ENCODE results near the gene CHST7.

DNA sequence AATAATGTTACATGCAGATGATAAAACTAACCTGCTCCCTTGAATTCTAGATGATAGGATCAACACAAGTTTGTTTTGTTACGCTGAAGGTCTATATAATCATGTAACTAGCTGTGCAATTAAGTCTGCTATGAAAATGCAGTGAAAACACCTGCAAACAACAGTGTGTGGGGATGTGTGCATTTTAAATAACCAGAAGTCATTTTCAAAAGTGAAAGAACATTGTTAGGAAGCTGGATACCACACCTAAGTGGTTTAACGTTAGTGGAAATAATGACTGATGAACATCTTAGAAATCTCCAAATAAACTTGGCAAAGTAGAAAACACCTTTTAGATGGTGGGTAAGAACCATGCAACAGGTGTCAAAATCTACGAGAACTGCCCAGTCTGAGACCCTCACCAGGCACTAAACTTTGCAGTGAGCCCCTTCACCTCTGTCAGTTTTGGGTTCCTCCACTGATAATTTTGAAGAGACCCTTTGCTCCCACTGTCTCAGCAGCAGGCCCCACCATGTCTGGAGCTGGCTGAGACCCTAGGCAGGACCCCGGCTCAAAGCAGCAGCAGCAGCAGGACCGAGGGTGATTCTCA, 36.6 kb downstream of the CHST7 start:
- TF ChIP-seq POLR2AphosphoS5 (IDR thresholded peaks at IDR 0.05; ENCODE audit: low read depth, low read length), result no peak
- no peak for TF ChIP-seq CTCF (IDR thresholded peaks at IDR 0.05 in 2 of 3, conservative IDR thresholded peaks at IDR 0.05 in 1 of 3; ENCODE audit: borderline replicate concordance in 1 of 3, insufficient read depth in 1 of 3, low read depth in 2 of 3, low read length in 2 of 3)

Data from HCT116 (cell line).